Liver (tissue), 9 donors: ENCODE data around the gene COA1. TPM values are rescaled to one million over a fixed set of nuclear protein-coding genes. Genes with fewer than 3 reads are reported as not detected.
A peak's percentile ranks its signal among the peaks of the same experiment; 100 is the strongest.

Experiments used
- DNase-seq: peaks from one replicate; pipeline ENCODE4 v3.0.0-alpha.2; 2017; ENCODE audit warnings: low spot score
- H3K27ac ChIP-seq, 2 donors: one replicate each; pipeline ENCODE4 v1.7.0; 2013; ENCODE audit warnings: inconsistent platforms in 2 of 2, low read length in 2 of 2, control low read depth in 1 of 2, low read depth in 1 of 2, mild to moderate bottlenecking in 1 of 2
- H3K27me3 ChIP-seq, 4 donors: one replicate each; pipeline versions ENCODE4 v1.6.1 to v1.7.0; 2013; ENCODE audit warnings: low read length in 3 of 4, inconsistent platforms in 1 of 4, mild to moderate bottlenecking in 1 of 4, moderate library complexity in 1 of 4; ENCODE audit not compliant: control insufficient read depth in 4 of 4, insufficient read depth in 4 of 4
- H3K36me3 ChIP-seq, 4 donors: one replicate each; pipeline versions ENCODE4 v1.6.1 to v1.7.0; 2013; ENCODE audit warnings: low read length in 3 of 4, mild to moderate bottlenecking in 3 of 4, low read depth in 1 of 4, moderate library complexity in 1 of 4; ENCODE audit not compliant: control insufficient read depth in 4 of 4, insufficient read depth in 3 of 4
- H3K4me1 ChIP-seq, 4 donors: one replicate each; pipeline versions ENCODE4 v1.6.1 to v1.7.0; 2013; ENCODE audit warnings: low read length in 3 of 4, mild to moderate bottlenecking in 3 of 4, moderate library complexity in 1 of 4; ENCODE audit not compliant: control insufficient read depth in 4 of 4, insufficient read depth in 4 of 4
- H3K4me3 ChIP-seq, 3 donors: one replicate each; pipeline versions ENCODE4 v1.6.1 to v1.7.0; 2013; ENCODE audit warnings: low read length in 3 of 3, control low read depth in 1 of 3, low read depth in 1 of 3, mild to moderate bottlenecking in 1 of 3
- H3K9ac ChIP-seq, 2 donors: one replicate each; pipeline ENCODE4 v1.7.0; 2013; ENCODE audit warnings: low read length in 2 of 2, mild to moderate bottlenecking in 2 of 2, moderate library complexity in 2 of 2, control low read depth in 1 of 2, low read depth in 1 of 2
- H3K9me3 ChIP-seq, 4 donors: one replicate each; pipeline versions ENCODE4 v1.6.1 to v1.7.0; 2013; ENCODE audit warnings: low read length in 3 of 4; ENCODE audit not compliant: control insufficient read depth in 4 of 4
- CTCF ChIP-seq: fragments of 150-350 bp; IDR thresholded peaks from 2 replicates; pipeline ENCODE4 v1.5.1; 2017; ENCODE audit warnings: improper control_type of control experiment, low read depth, low read length; ENCODE audit not compliant: missing input control
- EGR1 ChIP-seq, 2 donors: IDR thresholded peaks; 2 replicates each; pipeline ENCODE4 v1.6.1; 2016 to 2018; ENCODE audit warnings: antibody characterized with exemption in 2 of 2, low read depth in 2 of 2
- FOXA2 ChIP-seq: IDR thresholded peaks from 2 replicates; pipeline ENCODE4 v1.6.1; 2016; ENCODE audit warnings: antibody characterized with exemption
- HNF4A ChIP-seq, 2 donors: conservative IDR thresholded peaks; 2 replicates each; pipeline ENCODE4 v1.6.1; 2016; ENCODE audit warnings: antibody characterized with exemption in 2 of 2, mild to moderate bottlenecking in 2 of 2
- HNF4G ChIP-seq: IDR thresholded peaks from 2 replicates; pipeline ENCODE4 v1.6.1; 2016; ENCODE audit warnings: antibody characterized with exemption
- JUND ChIP-seq, 2 donors: IDR thresholded peaks; 2 replicates each; pipeline ENCODE4 v1.6.1; 2016; ENCODE audit warnings: antibody characterized with exemption in 2 of 2
- MAX ChIP-seq: IDR thresholded peaks from 2 replicates; pipeline ENCODE4 v1.6.1; 2016; ENCODE audit warnings: antibody characterized with exemption
- NR2F2 ChIP-seq: IDR thresholded peaks from 2 replicates; pipeline ENCODE4 v1.6.1; 2016; ENCODE audit warnings: antibody characterized with exemption
- RAD21 ChIP-seq, 2 donors: IDR thresholded peaks; 2 replicates each; pipeline ENCODE4 v1.6.1; 2016; ENCODE audit warnings: antibody characterized with exemption in 2 of 2, mild to moderate bottlenecking in 2 of 2
- REST ChIP-seq: IDR thresholded peaks from 2 replicates; pipeline ENCODE4 v1.6.1; 2016; ENCODE audit warnings: antibody characterized with exemption, mild to moderate bottlenecking
- RXRA ChIP-seq, 2 donors: IDR thresholded peaks; 2 replicates each; pipeline ENCODE4 v1.6.1; 2017 to 2018; ENCODE audit warnings: antibody characterized with exemption in 2 of 2, mild to moderate bottlenecking in 1 of 2
- SP1 ChIP-seq: IDR thresholded peaks from 2 replicates; pipeline ENCODE4 v1.6.1; 2018; ENCODE audit warnings: antibody characterized with exemption, mild to moderate bottlenecking
- TAF1 ChIP-seq: conservative IDR thresholded peaks from 2 replicates; pipeline ENCODE4 v1.6.1; 2016; ENCODE audit warnings: antibody characterized with exemption, mild to moderate bottlenecking
- YY1 ChIP-seq: IDR thresholded peaks from 2 replicates; pipeline ENCODE4 v1.6.1; 2016; ENCODE audit warnings: antibody characterized with exemption, mild to moderate bottlenecking
- ZBTB33 ChIP-seq: IDR thresholded peaks from 2 replicates; pipeline ENCODE4 v1.6.1; 2016; ENCODE audit warnings: antibody characterized with exemption
- WGBS: extraction: QIAGEN DNeasy Blood & Tissue Kit; methylation state at CpG from one replicate; pipeline ENCODE4 v1.1.7; 2013; 5-methylcytosine and 5-hydroxymethylcytosine counted together
- polyA plus RNA-seq, 2 donors: library from polyadenylated mRNA; stranded (reverse) in 1 of 2; unstranded in 1 of 2; fragments of 200-250 nt in 1 of 2; fragments of >200 nt in 1 of 2; fragmentation: Nextera tagmentation in 1 of 2; extraction: Ambion mirVana in 1 of 2; gene quantifications; one replicate each; pipeline versions ENCODE4 v1.2.1 to v1.2.3, GENCODE V29; 2013 to 2015
- total RNA-seq, 2 donors: library from RNA; depleted of rRNA; stranded (reverse); fragments of >200 nt; gene quantifications; one replicate each; pipeline ENCODE4 v1.2.3, GENCODE V29; 2014
- donor health status: healthy.
- donor health status: healthy.
- donor health status: healthy.
- donor health status: healthy.
- donor health status: healthy.

Gene COA1
- total and polyA plus RNA-seq, 4 donors: 16.6 to 37.8 (median 29.4) TPM

- DNase-seq: no peak
- Histone ChIP-seq H3K36me3 (peaks cover 2 to 9% (median 7%) of the 10 kb centered on the region in 4 donors), H3K27ac (peak overlapping the region; percentile 78), H3K4me3 (no peak overlapping the region), H3K4me1 (peaks cover 0 to 8% (median 4%) of the 10 kb centered on the region in 4 donors), H3K9ac (no peak overlapping the region), H3K27me3 (no peaks in the 10 kb centered on the region), H3K9me3 (no peaks in the 10 kb centered on the region)
- WGBS: 56% methylated on average over 8 of the region's 8 CpGs
- TF ChIP-seq ZBTB33 (no peak), SP1 (peak; percentile 10)
Observed at GRCh38 chr7:43648473-43649406, 80.6 kb downstream of the COA1 start.

GRCh38 chr7:43647673-43648472, 81.5 kb downstream of the COA1 start:
- H3K4me1 ChIP-seq: peaks cover 0 to 8% (median 4%) of the 10 kb centered on the region in 4 donors
- H3K27ac ChIP-seq: peak overlapping the region; percentile 78
- peak overlapping the region in 1 of 2 donors; percentile 24 for H3K9ac ChIP-seq
- H3K36me3 ChIP-seq: peaks cover 2 to 14% (median 8%) of the 10 kb centered on the region in 4 donors
- TF ChIP-seq JUND (IDR thresholded peaks at IDR 0.05) (peak; percentile 60 to 65), HNF4G (no peak), NR2F2 (peak; percentile 59)
- no peaks in the 10 kb centered on the region for H3K9me3 ChIP-seq
- 63% methylated on average over 10 of the region's 10 CpGs for WGBS
- no peaks in the 10 kb centered on the region for H3K27me3 ChIP-seq
- DNase-seq: no peak
- no peak overlapping the region for H3K4me3 ChIP-seq

- peak overlapping the region; percentile 78 for H3K27ac ChIP-seq
- H3K36me3 ChIP-seq: peaks cover 2 to 15% (median 8%) of the 10 kb centered on the region in 4 donors
- no peaks in the 10 kb centered on the region for H3K9me3 ChIP-seq
- 72% methylated on average over 7 of the region's 7 CpGs for WGBS
- no peak overlapping the region for H3K4me3 ChIP-seq
- no peak for DNase-seq
- H3K9ac ChIP-seq: peak overlapping the region in 1 of 2 donors; percentile 24
- H3K4me1 ChIP-seq: peaks cover 0 to 8% (median 4%) of the 10 kb centered on the region in 4 donors
- H3K27me3 ChIP-seq: no peaks in the 10 kb centered on the region
- TF ChIP-seq REST: no peak
- TF ChIP-seq TAF1: no peak
- no peak for TF ChIP-seq EGR1 (IDR thresholded peaks at IDR 0.05; ENCODE audit: low read depth in 2 of 2)
- TF ChIP-seq CTCF: no peak
- no peak for TF ChIP-seq FOXA2
- TF ChIP-seq ZBTB33: no peak
- no peak for TF ChIP-seq NR2F2
- no peak for TF ChIP-seq RXRA (IDR thresholded peaks at IDR 0.05)
- TF ChIP-seq MAX: no peak
- TF ChIP-seq RAD21 (IDR thresholded peaks at IDR 0.05): no peak
- no peak for TF ChIP-seq HNF4G
- no peak for TF ChIP-seq JUND (IDR thresholded peaks at IDR 0.05)
- no peak for TF ChIP-seq HNF4A (conservative IDR thresholded peaks at IDR 0.05)
- TF ChIP-seq YY1: no peak
- TF ChIP-seq SP1: no peak
Observed at GRCh38 chr7:43647339-43647672, 82.0 kb downstream of the COA1 start.
